GM18867 (cell line): ENCODE measurements around the gene TRIO.

Experiments used
- ATAC-seq: cut with Tn5 transposase; IDR thresholded peaks from one replicate; pipeline ENCODE4 v1.9.1; 2021; ENCODE audit warnings: mild to moderate bottlenecking, moderate library complexity; ENCODE audit not compliant: unreplicated experiment

The TRIO gene

DNA sequence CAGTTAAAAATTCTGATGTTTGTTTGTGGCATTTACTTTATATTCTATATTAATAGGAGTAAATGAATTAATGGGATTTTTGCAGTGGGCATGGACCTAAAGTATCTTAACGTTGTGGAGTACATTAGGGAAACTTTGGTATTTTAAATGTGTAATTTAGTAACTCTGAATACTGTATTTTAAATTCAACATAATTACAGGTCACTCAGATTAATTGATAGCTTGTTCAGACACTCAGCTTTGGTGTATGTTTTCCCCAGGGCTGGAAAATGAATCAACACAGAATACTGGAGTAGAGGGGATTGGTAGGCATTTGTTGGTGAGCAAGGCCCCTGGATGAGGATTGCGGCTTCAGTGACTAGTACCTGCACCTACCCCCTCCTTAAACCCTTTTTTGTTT, 117.5 kb downstream of the TRIO start:
- ATAC-seq: no peak

DNA sequence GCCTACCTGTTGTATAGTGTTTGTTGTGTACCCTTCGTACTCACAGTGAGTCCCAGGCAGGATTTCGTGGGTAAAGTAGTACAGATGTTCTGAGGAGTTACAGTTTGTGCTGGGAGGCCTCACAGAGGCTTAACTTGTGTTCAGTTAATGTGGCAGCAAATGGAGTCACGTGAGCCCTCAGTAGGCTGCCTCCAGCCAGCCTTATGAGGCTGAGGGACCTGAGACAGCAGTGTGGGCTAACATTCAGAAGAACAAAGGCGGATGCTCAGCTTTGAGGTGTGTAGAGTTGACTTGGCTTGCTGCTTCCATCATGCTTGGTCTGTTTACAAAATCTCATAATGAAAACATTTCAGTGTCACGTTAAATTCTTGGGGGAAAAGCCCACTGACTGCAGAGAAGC, 118.1 kb downstream of the TRIO start:
- no peak for ATAC-seq

DNA sequence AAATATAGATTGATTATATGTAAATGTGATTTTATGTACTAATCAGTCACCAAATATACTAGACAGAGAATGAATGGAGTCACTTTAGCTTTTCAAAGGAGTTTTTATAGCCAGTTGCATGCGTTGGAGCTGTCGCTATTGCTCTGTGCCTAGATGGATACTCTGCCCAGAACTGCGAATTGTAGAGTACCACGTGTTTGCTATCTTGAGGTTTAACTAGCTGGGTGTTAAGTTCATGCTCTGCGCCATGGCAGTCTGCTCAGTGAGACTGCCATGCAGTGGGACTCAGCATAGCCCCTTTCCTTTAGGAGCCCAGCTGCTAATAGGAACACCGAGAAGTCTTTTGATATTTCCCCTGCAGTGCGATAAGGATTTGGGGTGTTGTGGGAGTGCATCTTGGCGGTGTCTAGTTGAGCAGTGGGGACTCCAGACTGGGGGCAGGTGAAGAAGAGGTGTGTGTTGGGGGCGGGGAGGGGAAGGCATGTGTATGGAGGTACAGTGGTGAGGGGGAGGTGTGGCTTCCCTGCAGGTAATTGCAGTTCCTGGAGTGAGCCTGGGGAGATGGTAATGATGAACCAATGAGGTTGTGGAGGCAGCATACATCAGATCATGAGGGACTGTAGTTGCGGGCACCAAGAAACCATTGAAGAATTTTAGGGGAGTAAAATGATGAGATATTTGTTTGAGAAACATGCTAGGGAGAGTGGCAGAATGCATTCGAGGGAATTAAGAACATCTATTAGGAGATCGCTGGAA, 118.9 kb downstream of the TRIO start:
- no peak for ATAC-seq

DNA sequence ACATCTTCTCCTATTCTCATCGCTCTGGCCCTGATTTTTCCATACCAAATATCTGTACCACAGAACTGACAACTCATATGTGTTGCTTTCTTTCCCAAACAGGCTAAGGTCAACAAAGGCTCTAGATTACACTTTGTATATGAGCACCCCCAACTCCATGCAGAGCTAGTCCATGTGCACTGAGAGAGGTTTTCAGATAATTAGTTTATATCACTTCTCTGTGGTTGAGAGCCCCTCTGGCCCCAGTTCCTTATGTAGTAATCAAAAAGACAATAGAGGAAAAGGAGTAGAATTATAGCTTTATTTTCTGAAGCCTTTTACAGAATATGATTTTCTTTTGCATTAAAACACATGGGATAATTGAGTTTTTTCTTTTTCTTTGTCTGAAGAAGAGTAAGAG, 120.0 kb downstream of the TRIO start:
- ATAC-seq: no peak

DNA sequence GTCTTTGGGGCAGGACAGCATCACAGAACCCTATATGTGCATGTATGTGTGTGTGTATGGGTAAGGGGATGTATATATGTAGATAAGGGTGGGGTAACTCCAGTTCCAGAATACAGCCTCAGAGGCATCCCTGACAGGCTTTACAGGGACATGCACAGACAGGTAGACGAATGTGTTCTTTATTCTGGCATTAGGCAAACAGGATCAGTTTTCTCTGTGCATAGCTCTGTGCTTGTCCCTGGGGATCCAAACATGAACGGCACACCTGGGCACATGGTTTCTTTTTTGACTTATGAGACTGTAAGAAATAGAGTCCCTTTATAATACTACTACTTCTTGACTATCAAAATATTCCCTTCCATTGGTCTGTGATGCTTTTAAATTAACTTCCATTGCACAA, 120.6 kb downstream of the TRIO start:
- no peak for ATAC-seq

DNA sequence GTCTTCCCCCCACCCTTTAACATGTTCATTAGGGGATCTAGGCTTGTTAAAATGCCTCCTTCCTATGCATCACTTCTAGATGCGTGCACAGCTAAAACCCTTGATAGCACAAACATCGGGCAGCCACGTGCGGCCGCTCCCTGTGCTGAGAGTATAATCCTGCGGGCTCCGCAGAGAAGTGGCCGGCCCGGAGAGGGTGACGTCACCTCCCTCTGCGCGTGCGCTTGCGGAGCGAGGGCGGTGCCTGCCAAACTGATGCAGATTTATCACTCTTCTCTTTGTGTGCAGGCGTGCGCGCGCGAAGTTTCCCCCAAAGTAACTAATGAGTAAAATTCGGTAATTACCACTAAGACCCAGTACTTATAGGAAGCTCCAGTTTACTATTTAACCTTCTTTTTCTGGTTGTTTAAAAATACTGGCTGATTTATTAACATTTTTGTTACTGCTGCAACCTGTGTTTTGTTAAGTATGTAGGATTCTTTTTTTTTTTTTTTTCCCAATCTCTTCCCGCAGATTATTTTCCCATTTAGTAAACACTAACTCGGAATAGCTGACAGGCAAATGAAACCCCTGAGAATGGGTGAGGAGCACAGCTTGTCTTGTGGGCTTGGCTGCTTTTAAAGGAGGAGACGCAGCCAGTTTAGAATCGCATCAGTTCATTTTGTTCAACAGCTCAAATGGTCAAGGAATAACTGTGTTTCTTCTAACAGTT, 121.6 kb downstream of the TRIO start:
- peak; percentile 93 for ATAC-seq

DNA sequence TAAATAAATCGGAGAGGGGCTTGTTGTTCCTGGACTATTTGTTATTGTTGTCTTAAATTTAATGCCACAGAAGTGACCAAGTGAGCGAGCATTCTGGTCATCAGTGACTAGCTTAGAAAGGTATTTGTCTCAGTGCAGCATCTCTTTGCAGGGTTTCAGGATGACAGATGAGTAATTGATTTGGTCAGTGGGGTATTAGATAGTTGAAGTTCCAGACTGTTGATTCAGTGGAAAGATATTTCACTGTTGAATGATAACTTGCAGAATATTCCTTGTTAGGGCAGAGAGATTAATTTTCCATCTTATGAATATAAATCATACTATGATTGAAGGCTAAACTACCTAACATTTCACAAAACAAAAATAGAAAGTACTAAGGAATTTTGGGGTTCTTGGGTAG, 122.4 kb downstream of the TRIO start:
- ATAC-seq: no peak

DNA sequence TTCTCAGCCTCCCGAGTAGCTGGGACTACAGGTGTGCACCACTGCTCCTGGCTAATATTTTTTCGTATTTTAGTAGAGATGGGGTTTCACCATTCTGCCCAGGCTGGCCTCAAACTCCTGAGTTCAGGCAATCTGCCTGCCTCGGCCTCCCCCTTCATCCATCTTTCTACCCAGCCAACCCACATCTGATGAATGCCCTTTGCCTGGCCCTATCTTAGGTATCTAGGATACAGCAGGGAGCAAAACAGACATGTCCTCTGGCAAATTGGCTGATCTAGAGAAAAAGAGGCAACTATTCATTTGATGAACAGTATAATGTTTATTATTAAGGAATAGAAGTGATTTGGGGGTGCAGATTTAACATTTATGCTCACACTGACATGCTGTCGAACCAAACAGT, 123.0 kb downstream of the TRIO start:
- no peak for ATAC-seq

DNA sequence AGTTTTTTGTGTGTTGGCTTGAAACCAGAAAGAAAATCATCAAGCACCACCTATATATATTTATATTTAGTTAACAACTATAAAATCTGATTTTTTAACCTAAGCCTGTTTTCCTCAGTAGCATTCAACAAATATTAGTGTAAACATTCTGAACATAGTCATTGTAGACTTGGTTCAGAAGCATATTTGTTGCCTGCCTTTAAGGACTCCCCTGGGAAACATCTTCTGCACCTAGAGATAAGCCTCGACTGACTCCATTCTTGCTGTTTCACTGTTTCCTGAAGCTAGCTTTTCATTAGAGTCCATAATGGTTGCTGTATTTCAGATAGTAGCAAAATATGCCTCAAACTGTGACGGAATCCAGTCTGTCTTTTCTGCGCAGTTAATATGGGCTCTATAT, 123.5 kb downstream of the TRIO start:
- ATAC-seq: no peak

DNA sequence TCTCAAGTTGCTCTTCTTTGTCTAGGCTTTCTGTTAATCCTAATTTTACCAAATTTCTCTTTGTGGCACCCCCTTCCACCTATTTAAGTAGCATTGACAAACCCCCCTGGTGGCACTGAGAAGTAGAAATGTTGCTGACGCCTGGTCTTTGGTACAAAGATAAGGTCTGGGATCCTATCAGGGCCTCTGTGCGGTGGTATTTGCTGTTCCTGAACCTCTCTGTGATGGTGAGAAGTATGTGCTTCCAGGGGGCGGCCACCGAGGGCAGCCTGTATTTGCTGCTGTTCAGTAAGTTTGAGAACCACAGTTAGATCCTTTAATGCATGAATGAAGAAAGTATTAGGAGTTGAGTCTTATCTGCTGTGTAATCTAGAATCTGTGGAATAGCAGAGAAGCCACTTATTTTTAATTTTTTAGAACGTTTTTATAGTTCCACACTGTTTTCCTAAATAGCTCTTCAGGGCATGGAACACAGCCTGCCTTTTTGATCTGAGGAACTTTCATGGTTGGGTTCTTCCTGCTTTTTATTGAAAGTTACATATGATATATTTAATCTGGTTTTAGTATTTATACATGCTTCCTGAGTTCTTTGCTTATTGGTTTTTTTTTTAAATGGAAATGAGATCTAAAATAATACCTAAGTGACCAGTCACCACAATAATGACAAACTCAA, 124.2 kb downstream of the TRIO start:
- ATAC-seq: no peak

DNA sequence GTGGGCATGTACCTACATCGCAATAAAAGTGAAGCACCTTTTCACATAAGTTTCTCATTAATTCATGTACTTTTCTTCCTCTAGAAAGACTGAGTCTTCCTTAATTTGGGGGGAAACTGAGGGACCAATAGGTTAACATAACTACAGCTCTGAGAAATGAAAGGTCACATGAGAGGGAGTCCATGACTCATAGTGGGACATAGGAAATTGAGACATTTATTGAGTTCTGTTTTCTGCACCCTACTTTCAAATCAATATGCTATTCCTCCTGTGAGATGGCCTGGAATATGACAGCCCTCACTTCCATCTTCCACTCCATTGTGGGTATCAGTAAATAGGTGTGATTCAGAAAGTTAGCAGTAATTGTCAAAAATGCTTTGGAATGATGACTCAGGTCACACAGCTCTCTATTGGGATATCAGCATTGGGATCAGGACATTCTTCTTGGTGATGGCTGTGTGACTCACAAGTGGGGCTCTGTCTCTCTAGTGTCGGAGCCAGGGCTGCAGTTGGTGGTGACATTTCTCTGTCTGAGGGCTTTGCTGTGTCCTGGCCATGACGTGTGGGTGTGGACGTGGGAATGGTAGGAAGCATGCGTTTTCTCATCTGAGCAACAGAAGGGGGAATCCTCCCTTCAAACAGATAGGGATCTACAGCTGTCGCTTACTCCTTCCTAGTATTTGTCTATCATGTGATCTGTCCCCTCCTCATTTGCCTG, 125.0 kb downstream of the TRIO start:
- no peak for ATAC-seq

DNA sequence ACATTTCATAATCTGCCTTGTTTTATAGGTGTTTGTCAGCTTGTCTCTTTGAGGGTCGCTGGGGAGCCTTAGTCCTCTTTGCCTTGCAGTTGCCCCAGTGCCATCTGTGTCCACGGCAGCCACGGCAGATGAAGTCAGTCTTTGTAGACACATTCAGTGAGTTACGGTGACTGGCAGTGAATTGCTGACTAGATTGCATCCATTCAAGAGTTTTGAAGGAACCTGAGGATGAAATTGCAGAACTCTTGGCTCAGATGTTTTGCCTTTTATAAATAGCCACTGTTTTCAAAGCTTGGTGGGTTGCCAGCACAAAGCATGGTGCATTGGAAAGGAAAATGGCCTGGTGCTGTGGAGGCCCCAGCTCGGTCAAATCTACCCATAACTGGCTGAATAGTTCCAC, 125.6 kb downstream of the TRIO start:
- no peak for ATAC-seq

DNA sequence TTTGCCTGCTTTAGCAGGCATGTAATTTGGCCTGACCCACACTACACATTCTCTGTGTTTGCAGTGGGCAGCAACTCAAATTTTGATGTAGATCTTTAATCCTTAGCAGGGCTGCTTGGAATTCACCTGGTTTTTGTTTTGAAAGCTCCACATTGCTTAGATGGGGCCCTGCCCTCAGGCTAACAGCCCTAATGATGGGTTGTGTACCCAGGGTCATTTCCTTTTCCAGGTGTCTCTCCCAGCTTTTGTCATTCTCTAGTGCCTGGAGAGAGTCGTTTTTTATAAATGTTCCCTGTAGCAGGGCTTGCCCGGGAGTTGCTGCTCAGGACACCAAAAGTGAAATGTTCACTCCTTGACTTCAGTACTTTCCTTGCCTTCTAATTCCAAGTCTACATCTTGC, 126.3 kb downstream of the TRIO start:
- ATAC-seq: no peak

DNA sequence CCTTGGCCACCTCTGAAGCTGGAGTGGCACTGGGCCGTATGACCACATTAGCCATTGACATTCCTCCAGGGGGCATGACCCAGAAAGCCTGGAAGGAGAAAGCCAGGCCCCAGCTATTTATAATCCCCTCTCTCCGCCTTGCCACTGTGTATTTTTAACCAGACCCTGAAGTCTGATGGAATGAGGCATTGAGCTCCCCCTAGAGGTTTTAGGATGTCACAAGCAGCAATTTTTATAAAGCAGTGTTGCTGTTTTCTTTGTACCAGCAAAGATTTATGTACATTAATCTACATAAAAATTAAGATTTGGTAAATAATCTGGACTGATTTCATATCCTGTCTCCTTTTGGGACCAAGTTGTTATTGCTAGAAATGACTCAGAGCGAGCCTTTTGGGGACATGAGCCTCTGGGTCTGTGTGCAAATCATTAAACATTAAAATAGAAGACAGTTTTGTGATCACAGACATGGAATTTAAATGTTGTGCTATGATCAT, 127.1 kb downstream of the TRIO start:
- peak; percentile 73 for ATAC-seq

DNA sequence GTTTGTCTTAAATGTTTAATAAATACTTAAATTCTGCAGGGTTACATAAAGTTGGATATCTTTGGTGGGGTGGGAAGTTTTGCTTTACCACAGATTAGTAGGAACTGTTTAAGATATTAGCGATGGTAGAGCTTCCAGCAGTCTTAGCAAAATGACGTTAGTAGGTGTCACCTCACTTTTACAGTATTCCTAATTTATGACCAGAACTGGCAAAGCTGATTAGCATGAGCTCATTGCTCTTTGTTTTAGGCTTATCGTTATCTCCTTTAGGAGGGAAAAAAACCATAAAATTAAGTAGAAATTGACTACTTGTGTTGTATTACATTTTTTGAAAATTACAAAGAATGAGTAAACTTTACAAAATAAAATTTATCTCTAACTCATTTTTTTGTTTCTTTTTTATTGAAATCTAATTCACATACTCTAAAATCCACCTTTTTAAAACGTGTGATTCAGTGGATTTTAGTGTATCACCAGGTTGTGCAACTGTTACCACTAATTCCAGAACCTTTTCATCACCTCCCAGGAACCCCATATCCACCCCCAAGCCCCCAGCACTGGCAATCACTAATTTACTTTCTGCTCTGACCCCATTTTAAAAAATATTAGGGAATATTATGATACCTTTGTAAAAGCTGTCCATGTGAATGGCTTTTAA, 129.5 kb downstream of the TRIO start:
- ATAC-seq: no peak

DNA sequence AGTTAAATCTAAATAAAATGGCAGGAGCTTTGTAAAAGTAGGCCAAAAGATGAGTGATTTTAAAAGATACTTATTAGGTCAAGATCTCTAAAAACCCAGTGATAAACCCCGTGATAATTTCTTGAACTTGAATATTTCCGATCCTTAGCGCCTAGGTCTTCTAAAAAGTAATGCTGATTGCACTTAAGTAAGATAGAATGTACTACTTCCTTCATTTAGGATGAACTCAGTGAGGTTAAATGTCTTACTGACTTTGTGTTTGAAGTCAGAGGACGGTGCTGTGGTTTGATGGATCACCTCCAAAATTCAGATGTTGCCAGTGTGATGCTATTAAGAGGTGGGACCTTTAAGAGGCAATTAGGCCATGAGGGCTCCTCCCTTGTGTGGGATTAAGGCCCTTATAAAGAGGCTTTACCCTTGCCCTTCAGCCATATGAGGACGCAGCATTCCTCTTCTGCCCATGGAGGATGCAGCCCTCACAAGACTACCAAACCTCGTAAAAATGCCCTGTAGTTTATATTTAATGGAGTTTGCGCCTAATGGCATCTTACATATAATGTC, 130.1 kb downstream of the TRIO start:
- no peak for ATAC-seq

DNA sequence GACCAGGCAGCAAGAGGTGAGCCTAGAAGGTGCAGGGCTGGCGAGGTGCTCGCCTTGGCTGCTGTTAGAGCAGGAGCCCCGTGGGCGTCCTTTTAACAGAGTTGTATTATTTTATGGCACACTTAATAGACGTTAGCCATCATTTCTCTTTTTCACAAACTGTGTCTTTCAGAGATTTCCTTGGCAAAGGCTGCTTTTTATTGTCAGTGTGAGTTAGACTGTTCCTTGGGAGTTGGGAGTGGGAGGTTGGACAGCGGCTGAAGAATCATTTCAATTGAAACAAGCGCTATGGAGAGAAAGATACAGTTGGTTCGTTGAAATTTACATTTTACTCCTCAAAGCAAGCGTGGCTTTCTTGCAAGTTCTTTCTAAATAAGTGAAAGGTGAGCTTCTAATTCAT, 133.2 kb downstream of the TRIO start:
- no peak for ATAC-seq

DNA sequence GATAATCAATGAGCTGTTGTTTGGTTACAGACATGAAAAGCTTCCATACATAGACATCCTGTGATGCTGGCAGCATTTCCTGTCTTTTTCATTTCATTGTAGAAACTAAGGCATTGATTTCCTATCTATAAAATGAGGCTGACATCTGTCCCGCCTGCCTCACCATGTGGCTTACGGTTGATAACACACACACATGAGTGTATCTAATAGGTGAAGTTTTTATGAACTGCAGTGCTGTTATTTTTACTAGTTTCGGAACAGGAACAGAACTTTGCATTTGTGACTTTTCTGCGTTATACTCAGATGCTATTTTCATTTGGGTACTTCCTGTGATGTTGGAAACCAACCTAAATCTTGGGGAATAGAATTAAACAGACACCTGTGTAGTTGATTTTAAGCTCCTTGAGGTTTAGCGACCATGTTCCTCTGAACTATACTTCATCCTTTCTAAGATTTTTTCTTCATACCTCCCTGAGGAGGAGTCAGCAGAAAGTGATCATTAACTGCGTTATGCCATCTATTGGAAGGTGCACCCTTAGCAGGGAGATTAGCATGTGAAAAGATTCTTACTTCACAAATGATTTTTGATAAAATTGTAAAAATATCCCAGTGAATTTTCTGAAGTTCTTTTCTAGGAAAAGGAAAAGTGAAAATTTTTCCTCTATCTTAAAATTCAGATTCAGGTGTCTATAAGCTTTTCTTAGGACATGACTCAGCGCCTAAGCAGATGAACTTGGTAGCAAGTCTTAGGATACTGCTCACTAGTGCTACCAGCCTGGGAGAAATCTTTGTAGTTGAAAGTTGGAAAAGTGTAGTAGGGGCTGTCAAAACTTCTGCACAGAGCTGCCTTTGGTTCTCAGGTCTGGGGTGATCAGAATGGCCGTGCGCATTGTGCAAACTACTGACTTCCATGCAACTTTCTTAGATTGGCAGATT, 134.5 kb downstream of the TRIO start:
- ATAC-seq: peak; percentile 52

DNA sequence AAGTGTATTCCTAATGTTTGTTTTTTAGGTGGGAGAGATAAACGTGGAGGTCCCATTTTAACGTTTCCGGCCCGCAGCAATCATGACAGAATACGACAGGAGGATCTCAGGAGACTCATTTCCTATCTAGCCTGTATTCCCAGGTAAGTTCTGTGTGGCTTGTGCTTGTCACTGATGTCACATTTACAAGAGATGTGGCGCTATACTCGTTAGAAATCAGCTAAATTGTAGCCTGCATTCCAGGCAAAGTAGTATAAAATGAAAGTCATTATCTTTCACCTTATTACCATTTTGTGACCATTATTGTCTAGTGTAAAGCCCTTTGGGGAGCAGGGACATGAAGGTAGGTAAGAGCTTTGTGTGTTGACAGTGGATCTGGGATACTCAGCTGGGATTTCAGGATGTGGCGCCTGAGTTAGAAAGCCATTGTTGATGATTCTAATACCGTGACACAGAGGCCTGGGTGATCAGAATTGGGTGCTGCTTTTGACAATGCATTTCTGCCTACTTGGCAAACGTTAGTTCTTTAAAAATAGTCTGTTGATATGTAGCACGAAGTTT, 137.2 kb downstream of the TRIO start:
- ATAC-seq: no peak
